ENCODE data around the gene TCF25.
"Not testable (repeated sequence)": the region's sequence is repeated elsewhere in the genome, so short reads cannot be mapped to it uniquely, and the experiment has no call there.

DNA sequence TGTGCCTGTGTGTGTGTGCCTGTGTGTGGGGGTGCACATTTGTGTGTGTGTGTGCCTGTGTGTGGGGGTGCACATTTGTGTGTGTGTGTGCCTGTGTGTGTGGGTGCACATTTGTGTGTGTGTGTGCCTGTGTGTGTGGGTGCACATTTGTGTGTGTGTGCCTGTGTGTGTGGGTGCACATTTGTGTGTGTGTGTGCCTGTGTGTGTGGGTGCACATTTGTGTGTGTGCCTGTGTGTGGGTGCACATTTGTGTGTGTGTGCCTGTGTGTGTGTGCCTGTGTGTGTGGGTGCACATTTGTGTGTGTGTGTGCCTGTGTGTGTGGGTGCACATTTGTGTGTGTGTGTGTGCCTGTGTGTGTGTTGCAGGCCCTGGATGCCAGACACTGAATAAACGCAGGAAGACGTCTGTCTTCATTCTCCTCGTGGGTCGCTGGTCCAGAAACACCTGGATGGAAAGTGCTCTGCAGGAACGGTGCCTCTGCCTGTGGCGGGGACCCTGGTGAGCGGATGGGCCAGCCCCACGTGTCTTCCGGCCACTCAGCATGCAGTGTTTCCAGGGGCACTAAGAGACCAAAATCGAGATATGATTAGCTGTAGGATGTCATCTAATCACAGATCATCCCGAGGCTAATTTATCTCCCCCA, 41.4 kb downstream of the TCF25 start:
- TF ChIP-seq, protein P1, sequence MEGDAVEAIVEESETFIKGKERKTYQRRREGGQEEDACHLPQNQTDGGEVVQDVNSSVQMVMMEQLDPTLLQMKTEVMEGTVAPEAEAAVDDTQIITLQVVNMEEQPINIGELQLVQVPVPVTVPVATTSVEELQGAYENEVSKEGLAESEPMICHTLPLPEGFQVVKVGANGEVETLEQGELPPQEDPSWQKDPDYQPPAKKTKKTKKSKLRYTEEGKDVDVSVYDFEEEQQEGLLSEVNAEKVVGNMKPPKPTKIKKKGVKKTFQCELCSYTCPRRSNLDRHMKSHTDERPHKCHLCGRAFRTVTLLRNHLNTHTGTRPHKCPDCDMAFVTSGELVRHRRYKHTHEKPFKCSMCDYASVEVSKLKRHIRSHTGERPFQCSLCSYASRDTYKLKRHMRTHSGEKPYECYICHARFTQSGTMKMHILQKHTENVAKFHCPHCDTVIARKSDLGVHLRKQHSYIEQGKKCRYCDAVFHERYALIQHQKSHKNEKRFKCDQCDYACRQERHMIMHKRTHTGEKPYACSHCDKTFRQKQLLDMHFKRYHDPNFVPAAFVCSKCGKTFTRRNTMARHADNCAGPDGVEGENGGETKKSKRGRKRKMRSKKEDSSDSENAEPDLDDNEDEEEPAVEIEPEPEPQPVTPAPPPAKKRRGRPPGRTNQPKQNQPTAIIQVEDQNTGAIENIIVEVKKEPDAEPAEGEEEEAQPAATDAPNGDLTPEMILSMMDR (IDR thresholded peaks at IDR 0.05 in 4 of 5, conservative IDR thresholded peaks at IDR 0.05 in 1 of 5): not testable (repeated sequence)
- TF ChIP-seq POLR2A (IDR thresholded peaks at IDR 0.05): not testable (repeated sequence)

Measured in gastrocnemius medialis (tissue), 4 donors.